ENCODE data around the gene GPR161.

Gene GPR161

DNA sequence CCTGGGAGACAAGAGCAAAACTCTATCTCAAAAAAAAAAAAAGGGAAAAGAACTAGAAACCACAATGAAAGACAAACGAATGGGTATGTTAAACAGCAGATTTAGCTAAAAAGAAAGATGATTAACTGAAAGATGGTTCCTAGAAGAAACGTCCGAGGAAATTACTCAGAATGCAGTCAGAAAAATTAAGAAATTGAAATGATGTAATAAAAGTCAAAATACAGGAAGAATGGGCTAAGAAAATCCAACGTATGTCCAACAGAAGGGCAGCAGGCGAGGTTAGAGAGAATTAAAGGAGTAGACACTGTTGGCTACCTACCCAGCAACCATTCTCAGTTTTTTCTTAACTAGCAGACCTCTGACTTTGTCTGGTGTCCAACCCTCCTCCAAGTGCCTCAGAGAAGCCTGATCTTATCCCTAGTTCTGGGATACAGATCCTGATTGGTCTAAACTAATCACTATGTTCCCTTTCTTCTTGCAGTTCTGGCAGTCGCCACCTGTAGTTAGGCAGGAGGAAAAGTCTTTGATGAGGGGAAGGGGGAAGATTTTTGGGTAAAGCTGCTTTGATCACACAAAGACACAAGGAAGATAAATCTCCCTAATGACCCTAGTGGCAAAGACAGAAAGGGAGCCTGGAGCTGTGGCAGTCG lies 25.7 kb downstream of the GPR161 start:
- no peak for DNase-seq (ENCODE audit: low read depth in 1 of 2, low spot score in 1 of 2)

- DNase-seq (ENCODE audit: low read depth in 1 of 2, low spot score in 1 of 2): no peak
Measured at GRCh38 chr1:168106274-168106673, 30.5 kb downstream of the GPR161 start.

GRCh38 chr1:168105846-168106245 lies 30.9 kb downstream of the GPR161 start:
- no peak for DNase-seq (ENCODE audit: low read depth in 1 of 2, low spot score in 1 of 2)

- no peak for DNase-seq (ENCODE audit: low read depth in 1 of 2, low spot score in 1 of 2)
Measured at GRCh38 chr1:168104535-168104934, 32.2 kb downstream of the GPR161 start.

DNA sequence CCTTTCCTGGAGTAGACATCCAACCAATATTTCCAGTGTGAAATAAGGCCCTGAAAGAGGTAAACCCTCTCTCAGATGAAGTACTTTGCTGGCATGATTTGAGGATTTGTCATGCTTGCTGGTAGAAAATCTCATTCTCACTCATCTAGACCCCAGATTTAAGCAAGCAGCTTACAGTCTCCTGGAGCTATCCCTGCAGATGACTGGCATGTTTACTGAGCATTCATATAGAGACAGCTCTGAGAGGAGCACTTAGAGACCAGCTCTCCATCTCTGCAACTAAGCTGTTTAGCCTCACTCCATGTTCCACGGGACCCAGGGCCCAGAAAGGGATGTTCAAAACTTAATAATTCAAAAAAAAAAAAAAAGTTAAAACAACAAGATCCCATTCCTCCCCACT lies 34.2 kb downstream of the GPR161 start:
- DNase-seq (ENCODE audit: low read depth in 1 of 2, low spot score in 1 of 2): no peak

- no peak for DNase-seq (ENCODE audit: low read depth in 1 of 2, low spot score in 1 of 2)
Measured at GRCh38 chr1:168101336-168101735, 35.4 kb downstream of the GPR161 start.

- no peak for DNase-seq (ENCODE audit: low read depth in 1 of 2, low spot score in 1 of 2)
Measured at GRCh38 chr1:168100315-168101002, 36.3 kb downstream of the GPR161 start.

DNA sequence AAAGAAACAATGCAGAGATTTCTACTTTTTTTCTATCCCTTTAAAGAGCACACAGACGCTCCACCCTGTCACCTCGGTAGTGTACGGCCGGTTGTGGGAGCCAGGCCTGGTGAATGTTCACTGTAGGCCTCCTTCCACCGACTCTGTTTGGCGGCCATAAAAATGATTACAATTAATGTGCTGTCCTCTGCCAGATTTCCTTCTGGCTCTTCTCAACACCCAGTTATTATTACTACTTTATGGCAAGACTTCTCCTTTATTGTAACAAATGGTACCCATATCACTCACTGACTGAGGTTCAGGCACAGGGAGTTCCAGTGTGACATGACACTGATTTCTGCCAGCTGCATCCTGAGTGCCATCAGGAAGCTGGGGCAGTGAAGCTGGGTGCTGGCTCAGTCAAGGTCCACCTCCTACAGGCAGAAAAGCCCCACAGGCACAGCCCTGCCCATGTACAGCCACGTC lies 37.4 kb downstream of the GPR161 start:
- DNase-seq (ENCODE audit: low read depth in 1 of 2, low spot score in 1 of 2): no peak

DNA sequence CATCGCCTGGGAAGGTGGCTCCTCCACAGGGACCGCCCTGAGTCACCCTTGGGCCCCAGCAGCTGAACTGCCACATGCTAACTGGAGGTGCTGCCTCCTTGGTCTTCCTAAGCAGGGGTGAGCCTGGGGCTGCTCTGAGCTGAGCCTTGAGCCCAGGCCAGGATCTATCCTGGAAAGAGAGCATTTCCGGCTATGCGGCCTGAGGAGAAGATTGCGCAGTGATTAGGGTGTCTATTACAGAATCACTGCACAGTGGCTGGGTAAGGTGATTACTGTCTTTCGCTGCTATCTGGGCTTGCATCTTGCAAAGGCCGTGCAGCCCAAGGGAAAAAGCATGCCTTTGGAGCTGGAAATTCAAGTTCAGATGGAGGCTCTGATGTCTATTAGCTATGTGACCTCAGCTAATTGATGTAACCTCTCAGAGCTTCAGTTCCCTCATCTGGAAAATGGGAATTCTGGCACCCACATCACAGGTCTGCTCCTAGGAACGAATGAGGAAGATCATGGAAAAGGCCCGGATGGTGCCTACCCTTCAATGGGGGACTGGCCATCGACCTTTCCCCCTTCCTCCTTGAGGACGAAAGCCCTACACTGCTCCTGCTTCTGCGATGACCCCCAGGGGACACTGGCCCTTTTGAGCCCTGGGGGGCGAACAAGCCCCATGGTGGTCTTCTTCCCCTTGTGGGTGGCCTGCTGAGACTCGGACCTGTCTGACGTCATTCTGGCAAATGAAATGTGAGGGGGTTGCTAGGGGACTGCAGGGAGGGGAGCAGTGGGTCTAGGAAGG lies 38.0 kb downstream of the GPR161 start:
- no peak for DNase-seq (ENCODE audit: low read depth in 1 of 2, low spot score in 1 of 2)

DNA sequence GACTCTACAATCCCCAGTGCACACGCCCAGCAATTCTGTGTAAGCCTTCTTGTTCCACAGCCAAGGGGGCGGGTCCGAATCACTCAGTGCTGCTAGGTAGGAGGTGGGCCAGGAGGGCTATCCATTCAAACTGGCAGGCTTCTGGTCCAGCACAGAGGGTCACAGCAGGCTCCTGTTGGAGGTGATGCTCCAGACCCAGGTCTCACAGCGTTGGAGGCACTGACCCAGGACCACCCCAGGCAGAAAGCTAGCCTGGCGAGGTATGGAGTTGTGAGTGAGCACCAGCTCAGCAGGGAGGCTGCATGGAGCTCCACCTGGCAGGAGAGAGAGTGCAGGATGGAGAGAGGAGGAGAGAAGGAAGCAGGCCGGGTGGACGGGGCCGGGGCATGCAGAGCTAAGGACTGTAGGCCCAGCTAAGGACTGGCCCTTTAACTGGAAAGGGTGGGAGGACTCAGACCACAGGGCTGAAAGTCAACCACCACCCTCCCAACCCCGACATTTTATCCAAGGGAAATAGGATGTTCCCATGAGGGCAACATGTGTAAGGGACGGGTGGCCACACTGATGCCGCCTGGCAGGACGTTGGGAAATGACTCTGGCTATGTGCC lies 38.7 kb downstream of the GPR161 start:
- DNase-seq (ENCODE audit: low read depth in 1 of 2, low spot score in 1 of 2): no peak

GRCh38 chr1:168096296-168097165 lies 40.2 kb downstream of the GPR161 start:
- DNase-seq (ENCODE audit: low read depth in 1 of 2, low spot score in 1 of 2): no peak

- no peak for DNase-seq (ENCODE audit: low read depth in 1 of 2, low spot score in 1 of 2)
Measured at GRCh38 chr1:168095476-168095875, 41.3 kb downstream of the GPR161 start.

DNA sequence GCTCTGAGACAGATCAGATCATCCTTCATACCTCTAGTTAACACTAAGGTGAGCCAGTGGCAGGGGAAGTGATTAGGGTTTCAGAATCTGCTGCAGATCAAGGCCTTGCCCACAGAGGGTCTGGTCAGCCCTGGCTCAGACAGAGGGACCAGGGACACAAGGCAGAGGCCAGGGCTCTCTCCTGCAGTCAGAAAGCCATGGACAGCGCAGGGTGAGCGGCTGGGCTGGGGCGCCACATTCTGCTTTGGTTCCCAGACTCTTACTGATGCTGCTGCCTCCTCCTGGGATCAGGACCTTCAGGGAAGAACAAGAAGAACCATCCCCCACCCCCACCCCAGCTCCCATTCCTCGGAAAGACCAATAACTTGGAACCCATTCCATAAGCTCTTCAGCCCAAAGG lies 43.1 kb downstream of the GPR161 start:
- DNase-seq (ENCODE audit: low read depth in 1 of 2, low spot score in 1 of 2): no peak

- no peak for DNase-seq (ENCODE audit: low read depth in 1 of 2, low spot score in 1 of 2)
Measured at GRCh38 chr1:168092566-168093355, 44.0 kb downstream of the GPR161 start.

DNA sequence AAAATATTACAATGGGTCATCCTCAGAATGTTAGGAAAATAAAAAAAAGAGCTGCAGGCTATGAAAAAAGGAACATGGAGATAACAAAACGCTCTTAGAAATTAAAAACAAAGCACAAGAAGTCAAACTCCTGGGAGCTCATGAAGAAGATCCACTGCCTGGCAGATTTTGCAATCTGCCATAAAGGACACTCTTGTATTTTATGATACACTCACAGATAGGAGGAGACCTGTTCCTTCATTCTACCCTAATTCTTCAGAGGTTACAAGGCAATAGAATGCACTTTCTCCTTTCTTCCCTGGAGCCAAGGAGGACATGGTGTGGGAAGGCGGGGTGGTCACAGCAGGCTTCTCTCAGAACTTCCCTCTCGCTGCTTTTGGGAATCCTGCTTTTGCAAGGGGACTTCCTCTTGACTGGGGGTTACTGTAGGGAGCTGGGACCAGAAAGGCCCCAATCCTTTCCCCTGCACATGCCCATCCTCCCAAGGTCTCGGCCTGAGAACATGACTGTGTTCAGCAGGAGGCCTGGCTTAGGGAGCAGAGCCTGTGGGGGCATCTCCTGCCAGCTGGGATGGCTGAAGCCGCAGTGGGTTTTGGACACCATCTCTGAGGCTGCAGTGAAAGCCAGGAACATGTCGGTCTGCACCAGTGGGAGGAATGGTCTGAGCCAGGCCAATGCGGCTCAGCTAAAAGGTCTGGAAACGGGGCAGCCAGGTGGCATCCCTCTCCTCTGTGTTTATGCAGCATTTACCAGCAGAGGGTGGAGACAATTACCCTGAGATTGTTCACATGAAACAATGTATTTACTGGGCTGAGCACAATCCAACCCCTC lies 44.8 kb downstream of the GPR161 start:
- DNase-seq (ENCODE audit: low read depth in 1 of 2, low spot score in 1 of 2): no peak

DNA sequence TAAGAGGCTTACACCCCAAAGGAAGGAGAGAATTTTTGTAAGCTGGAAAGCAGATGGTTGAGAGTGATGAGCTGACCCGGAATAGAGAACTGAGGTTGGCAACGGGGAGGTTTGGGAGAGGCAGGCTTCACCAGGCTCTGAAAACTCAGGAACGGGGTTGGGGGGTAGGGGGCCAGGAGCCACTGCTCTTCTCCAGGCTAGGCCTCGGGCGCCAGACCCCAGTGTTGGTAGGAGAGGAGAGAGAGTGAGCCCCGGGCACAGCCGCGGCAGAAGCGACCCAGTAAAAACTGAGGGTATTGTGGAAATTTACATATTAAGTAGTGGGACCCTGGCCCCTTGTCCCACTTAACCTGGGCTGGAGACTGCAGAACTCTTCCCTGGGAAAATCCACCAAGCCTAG lies 45.7 kb downstream of the GPR161 start:
- DNase-seq (ENCODE audit: low read depth in 1 of 2, low spot score in 1 of 2): no peak

DNA sequence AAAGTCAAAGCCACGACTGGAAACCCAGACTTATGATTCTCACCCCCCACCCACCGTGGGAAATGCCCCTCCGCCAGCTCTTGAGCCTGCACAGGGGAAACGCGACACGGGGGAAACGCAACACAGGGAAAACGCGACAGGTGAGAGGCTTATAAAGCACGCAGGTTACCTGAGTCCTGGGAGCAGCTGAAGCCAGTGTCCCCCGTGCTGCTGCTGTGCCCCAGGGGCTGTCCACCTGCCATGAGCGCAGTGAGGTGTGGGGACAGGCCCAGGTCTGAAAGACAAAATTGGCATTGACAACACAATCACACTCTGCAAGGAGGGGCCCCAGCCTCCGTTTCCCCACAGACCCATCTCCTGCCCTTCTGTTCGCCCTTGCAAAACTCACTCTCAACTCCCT lies 46.3 kb downstream of the GPR161 start:
- DNase-seq (ENCODE audit: low read depth in 1 of 2, low spot score in 1 of 2): no peak

- no peak for DNase-seq (ENCODE audit: low read depth in 1 of 2, low spot score in 1 of 2)
Measured at GRCh38 chr1:168089979-168090337, 46.8 kb downstream of the GPR161 start.

DNA sequence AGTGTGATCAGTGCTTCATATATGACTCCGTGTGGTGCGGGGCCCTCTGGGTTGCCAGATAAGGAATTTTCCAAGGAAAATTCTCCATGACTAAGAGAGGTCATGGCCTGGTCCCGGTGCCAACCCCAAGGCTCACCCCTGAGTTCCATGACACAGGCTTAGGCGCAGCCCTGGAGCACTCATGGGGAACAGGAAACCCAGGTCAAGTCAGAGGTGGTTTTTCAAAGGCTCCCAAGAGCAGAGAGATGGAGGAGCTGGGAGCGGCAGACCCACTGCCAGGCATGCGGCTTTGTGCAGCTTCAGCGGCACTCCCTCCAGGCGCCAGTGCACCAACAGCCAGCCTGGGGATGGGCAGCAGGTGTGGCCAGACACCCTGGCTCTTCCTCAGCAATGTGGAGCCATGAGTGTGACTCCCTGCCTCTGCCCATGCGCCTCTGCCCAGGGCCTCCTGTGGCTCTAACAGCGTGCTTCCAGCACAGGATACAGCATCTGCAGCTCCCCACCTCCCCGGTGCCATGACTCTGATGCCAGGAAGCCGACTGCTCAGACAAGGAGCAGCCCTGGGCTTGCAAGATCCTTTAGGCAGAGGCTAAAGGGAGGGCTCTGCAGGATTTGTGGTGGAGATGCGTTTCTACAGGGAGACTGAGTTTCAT lies 47.3 kb downstream of the GPR161 start:
- no peak for DNase-seq (ENCODE audit: low read depth in 1 of 2, low spot score in 1 of 2)
